HepG2 (cell line): Measurements from ENCODE around the gene NAB2. TPM values are rescaled to one million over a fixed set of nuclear protein-coding genes. Genes with fewer than 3 reads are reported as not detected.

Source experiments
- JUND ChIP-seq: sonication (generic); formaldehyde crosslinking; IDR thresholded peaks from 2 replicates; pipeline ENCODE4 v1.8.0; 2022; ENCODE audit warnings: mild to moderate bottlenecking, missing genetic modification reagents
- KIAA2018 ChIP-seq: sonication (generic); formaldehyde crosslinking; IDR thresholded peaks from 2 replicates; pipeline ENCODE4 v1.5.0; 2020; ENCODE audit warnings: mild to moderate bottlenecking, missing genetic modification reagents, borderline replicate concordance
- MTA3 ChIP-seq: sonication (generic); formaldehyde crosslinking; IDR thresholded peaks from 2 replicates; pipeline ENCODE4 v1.4.0; 2020; ENCODE audit warnings: missing genetic modification reagents
- RFXAP ChIP-seq: sonication (generic); formaldehyde crosslinking; IDR thresholded peaks from 2 replicates; pipeline ENCODE4 v1.4.0; 2020; ENCODE audit warnings: missing genetic modification reagents, borderline replicate concordance
- STAT6 ChIP-seq: sonication (generic); formaldehyde crosslinking; IDR thresholded peaks from 2 replicates; pipeline ENCODE4 v1.4.0; 2020; ENCODE audit warnings: missing genetic modification reagents, mild to moderate bottlenecking, borderline replicate concordance
- ZBTB1 ChIP-seq: sonication (generic); formaldehyde crosslinking; IDR thresholded peaks from 2 replicates; pipeline ENCODE4 v1.4.0; 2020; ENCODE audit warnings: missing genetic modification reagents, borderline replicate concordance
- ZNF441 ChIP-seq: sonication (generic); formaldehyde crosslinking; IDR thresholded peaks from 2 replicates; pipeline ENCODE4 v1.7.0; 2021; ENCODE audit warnings: missing genetic modification reagents, borderline replicate concordance
- ZNF510 ChIP-seq: sonication (generic); formaldehyde crosslinking; IDR thresholded peaks from 2 replicates; pipeline ENCODE4 v1.4.0; 2020; ENCODE audit warnings: low read depth, mild to moderate bottlenecking, missing genetic modification reagents
- ZNF512 ChIP-seq: sonication (generic); formaldehyde crosslinking; IDR thresholded peaks from 2 replicates; pipeline ENCODE4 v1.4.0; 2020; ENCODE audit warnings: mild to moderate bottlenecking, missing genetic modification reagents
- ZNF576 ChIP-seq: sonication (generic); formaldehyde crosslinking; IDR thresholded peaks from 2 replicates; pipeline ENCODE4 v1.4.0; 2020; ENCODE audit warnings: mild to moderate bottlenecking, missing genetic modification reagents
- ZNF615 ChIP-seq: sonication (generic); formaldehyde crosslinking; IDR thresholded peaks from 2 replicates; pipeline ENCODE4 v1.5.0; 2020; ENCODE audit warnings: mild to moderate bottlenecking, missing genetic modification reagents, borderline replicate concordance
- ZNF770 ChIP-seq: sonication (generic); formaldehyde crosslinking; IDR thresholded peaks from 2 replicates; pipeline ENCODE4 v1.5.0; 2020; ENCODE audit warnings: mild to moderate bottlenecking, missing genetic modification reagents
- polyA plus RNA-seq, 8 experiments: library from polyadenylated mRNA; depleted of rRNA in 3 of 8; stranded (reverse) in 7 of 8; unstranded in 1 of 8; fragments of >200 nt; fragmentation: Illumina TruSeq in 4 of 8; extraction: Trizol in 4 of 8; gene quantifications; 2 replicates each; pipeline versions ENCODE4 v1.2.1 to v1.2.3, GENCODE V29; 2011 to 2016; ENCODE audit warnings: low read depth in 4 of 8, missing spikeins in 1 of 8, mixed read lengths in 1 of 8; ENCODE audit not compliant: insufficient read depth in 1 of 8
- total RNA-seq, 5 experiments: library from RNA; depleted of rRNA; stranded (reverse); fragments of >200 nt; fragmentation: Illumina TruSeq; extraction: Trizol; gene quantifications; 2 replicates each; pipeline ENCODE4 v1.2.3, GENCODE V29; 2016; ENCODE audit warnings: low read depth in 1 of 5

The NAB2 gene
- total and polyA plus RNA-seq, 2 of the 13 experiments (the other 11 are each of a cell fraction or from before 2014, with no cell fraction given) = 11.7 to 12.9 TPM

GRCh38 chr12:57078519-57079404 lies 10.2 kb upstream of the NAB2 start, which contains the start of gene NEMP1 (continued):
- TF ChIP-seq ZNF441 (CRISPR knock-in tag) (no peak), JUND (CRISPR knock-in tag) (no peak), ZNF576 (CRISPR knock-in tag) (no peak), ZNF770 (CRISPR knock-in tag) (no peak), KIAA2018 (CRISPR knock-in tag) (no peak), ZNF510 (no peak), ZNF512 (CRISPR knock-in tag) (no peak), RFXAP (CRISPR knock-in tag) (peak; percentile 98), MTA3 (no peak), ZBTB1 (CRISPR knock-in tag) (no peak), STAT6 (CRISPR knock-in tag) (no peak), ZNF615 (CRISPR knock-in tag) (no peak)
